ENCODE data around the gene MTMR6. TPM values are rescaled to one million over a fixed set of nuclear protein-coding genes. Genes with fewer than 3 reads are reported as not detected.

The MTMR6 gene
- total RNA-seq, 2 donors from 2014 or later, result 6.3 to 7.7 TPM

GRCh38 chr13:25241007-25241406 lies 46.3 kb downstream of the MTMR6 start:
- peaks cover 14% of the 10 kb centered on the region for H3K36me3 Mint-ChIP-seq (ENCODE audit: low read depth)

DNA sequence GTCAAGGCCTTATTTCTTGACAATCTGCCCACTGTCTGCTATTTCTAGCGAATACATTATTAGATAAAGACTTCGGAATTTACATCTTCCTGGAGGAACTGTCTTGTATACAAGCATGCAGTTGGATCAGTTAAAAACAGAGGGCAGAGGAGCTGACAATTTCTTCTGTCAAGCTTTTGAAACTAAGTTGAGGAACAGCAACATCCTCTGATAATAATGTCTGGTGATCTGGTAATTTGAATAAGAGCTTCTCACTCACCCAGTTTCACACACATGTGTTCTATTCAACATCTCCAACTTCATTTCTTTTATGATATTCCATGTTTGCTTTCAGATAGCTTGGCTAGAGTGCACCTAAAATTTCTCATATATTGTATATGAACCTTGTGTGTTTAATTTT lies 50.2 kb downstream of the MTMR6 start:
- H3K27me3 ChIP-seq (ENCODE audit: control insufficient read depth, insufficient read depth, low read length, poor library complexity, severe bottlenecking), result no peaks in the 10 kb centered on the region
- H3K9ac ChIP-seq (ENCODE audit: extremely low read depth, low read length, poor library complexity, severe bottlenecking), result no peak overlapping the region
- no peaks in the 10 kb centered on the region for H3K9me3 ChIP-seq (ENCODE audit: control insufficient read depth, low read length)
- Mint-ChIP-seq H3K4me1 (peaks cover 4% of the 10 kb centered on the region), H3K36me3 (ENCODE audit: low read depth) (no peaks in the 10 kb centered on the region), H3K27me3 (ENCODE audit: insufficient read depth) (no peaks in the 10 kb centered on the region), H3K9me3 (peaks cover 2% of the 10 kb centered on the region), H3K4me3 (no peak overlapping the region), H3K27ac (no peak overlapping the region)
- H3K4me1 ChIP-seq (ENCODE audit: control insufficient read depth, insufficient read depth, low read length), result no peaks in the 10 kb centered on the region
- no peak overlapping the region for H3K27ac ChIP-seq (ENCODE audit: low read depth, low read length)
- no peaks in the 10 kb centered on the region for H3K36me3 ChIP-seq (ENCODE audit: control insufficient read depth, insufficient read depth, low read length)
- WGBS, 2 experiments (ENCODE audit: insufficient coverage in 1 of 2, insufficient read length in 1 of 2), result 92 to 95% methylated on average over 2 of the region's 2 CpGs
- TF ChIP-seq, protein P1, sequence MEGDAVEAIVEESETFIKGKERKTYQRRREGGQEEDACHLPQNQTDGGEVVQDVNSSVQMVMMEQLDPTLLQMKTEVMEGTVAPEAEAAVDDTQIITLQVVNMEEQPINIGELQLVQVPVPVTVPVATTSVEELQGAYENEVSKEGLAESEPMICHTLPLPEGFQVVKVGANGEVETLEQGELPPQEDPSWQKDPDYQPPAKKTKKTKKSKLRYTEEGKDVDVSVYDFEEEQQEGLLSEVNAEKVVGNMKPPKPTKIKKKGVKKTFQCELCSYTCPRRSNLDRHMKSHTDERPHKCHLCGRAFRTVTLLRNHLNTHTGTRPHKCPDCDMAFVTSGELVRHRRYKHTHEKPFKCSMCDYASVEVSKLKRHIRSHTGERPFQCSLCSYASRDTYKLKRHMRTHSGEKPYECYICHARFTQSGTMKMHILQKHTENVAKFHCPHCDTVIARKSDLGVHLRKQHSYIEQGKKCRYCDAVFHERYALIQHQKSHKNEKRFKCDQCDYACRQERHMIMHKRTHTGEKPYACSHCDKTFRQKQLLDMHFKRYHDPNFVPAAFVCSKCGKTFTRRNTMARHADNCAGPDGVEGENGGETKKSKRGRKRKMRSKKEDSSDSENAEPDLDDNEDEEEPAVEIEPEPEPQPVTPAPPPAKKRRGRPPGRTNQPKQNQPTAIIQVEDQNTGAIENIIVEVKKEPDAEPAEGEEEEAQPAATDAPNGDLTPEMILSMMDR (conservative IDR thresholded peaks at IDR 0.05), result no peak
- H3K4me3 ChIP-seq (ENCODE audit: low read length), result no peak overlapping the region
- DNase-seq, result no peak

More at GRCh38 chr13:25241007-25241406, 46.3 kb downstream of the MTMR6 start:
- Histone ChIP-seq H3K9ac (ENCODE audit: extremely low read depth, low read length, poor library complexity, severe bottlenecking) (no peak overlapping the region), H3K9me3 (ENCODE audit: control insufficient read depth, low read length) (no peaks in the 10 kb centered on the region), H3K4me3 (ENCODE audit: low read length) (no peak overlapping the region), H3K4me1 (ENCODE audit: control insufficient read depth, insufficient read depth, low read length) (no peaks in the 10 kb centered on the region), H3K27me3 (ENCODE audit: control insufficient read depth, insufficient read depth, low read length, poor library complexity, severe bottlenecking) (no peaks in the 10 kb centered on the region), H3K36me3 (ENCODE audit: control insufficient read depth, insufficient read depth, low read length) (no peaks in the 10 kb centered on the region), H3K27ac (ENCODE audit: low read depth, low read length) (no peak overlapping the region)
- no CpG with 5 or more reads among the region's 1 CpG for WGBS, 2 experiments (ENCODE audit: insufficient coverage in 1 of 2, insufficient read length in 1 of 2)
- H3K27ac Mint-ChIP-seq, result no peak overlapping the region
- TF ChIP-seq, protein P1 (conservative IDR thresholded peaks at IDR 0.05), result no peak
- H3K27me3 Mint-ChIP-seq (ENCODE audit: insufficient read depth), result no peaks in the 10 kb centered on the region
- DNase-seq, result no peak
- peaks cover 6% of the 10 kb centered on the region for H3K9me3 Mint-ChIP-seq
- H3K4me1 Mint-ChIP-seq, result no peaks in the 10 kb centered on the region
- no peak overlapping the region for H3K4me3 Mint-ChIP-seq

DNA sequence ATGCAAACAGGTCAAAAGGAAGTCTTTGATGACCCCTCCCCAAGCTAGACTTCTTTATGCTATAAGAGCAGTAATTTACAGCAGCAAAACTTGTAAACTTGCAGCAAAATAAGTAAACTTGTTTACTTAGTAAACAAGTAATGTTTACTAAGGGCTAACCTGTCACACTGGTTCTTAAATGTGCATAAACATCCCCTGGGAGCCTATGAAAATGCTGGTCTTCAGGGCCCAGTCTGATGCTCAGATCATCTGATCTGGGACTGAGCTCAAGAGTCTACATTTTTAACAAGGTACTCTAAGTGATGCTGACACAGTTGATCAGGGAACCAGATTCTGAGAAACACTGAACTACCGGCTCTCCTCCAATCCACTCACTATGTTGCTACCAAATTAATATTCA lies 53.4 kb downstream of the MTMR6 start:
- Mint-ChIP-seq H3K4me1 (peaks cover 7% of the 10 kb centered on the region), H3K36me3 (ENCODE audit: low read depth) (no peaks in the 10 kb centered on the region), H3K27ac (no peak overlapping the region), H3K27me3 (ENCODE audit: insufficient read depth) (peaks cover 4% of the 10 kb centered on the region), H3K4me3 (no peak overlapping the region), H3K9me3 (no peaks in the 10 kb centered on the region)
- H3K4me3 ChIP-seq (ENCODE audit: low read length), result no peak overlapping the region
- no peak overlapping the region for H3K27ac ChIP-seq (ENCODE audit: low read depth, low read length)
- TF ChIP-seq, protein P1 (conservative IDR thresholded peaks at IDR 0.05), result no peak
- no peaks in the 10 kb centered on the region for H3K36me3 ChIP-seq (ENCODE audit: control insufficient read depth, insufficient read depth, low read length)
- H3K9ac ChIP-seq (ENCODE audit: extremely low read depth, low read length, poor library complexity, severe bottlenecking), result no peak overlapping the region
- DNase-seq, result no peak
- no peaks in the 10 kb centered on the region for H3K9me3 ChIP-seq (ENCODE audit: control insufficient read depth, low read length)
- H3K4me1 ChIP-seq (ENCODE audit: control insufficient read depth, insufficient read depth, low read length), result no peaks in the 10 kb centered on the region
- peaks cover under 1% of the 10 kb centered on the region for H3K27me3 ChIP-seq (ENCODE audit: control insufficient read depth, insufficient read depth, low read length, poor library complexity, severe bottlenecking)
- 86% methylated on average over 1 of the region's 1 CpG; no CpG with 5 or more reads in 1 of the 2 experiments for WGBS, 2 experiments (ENCODE audit: insufficient coverage in 1 of 2, insufficient read length in 1 of 2)
